ENCODE results near the gene PNLIP.

DNA sequence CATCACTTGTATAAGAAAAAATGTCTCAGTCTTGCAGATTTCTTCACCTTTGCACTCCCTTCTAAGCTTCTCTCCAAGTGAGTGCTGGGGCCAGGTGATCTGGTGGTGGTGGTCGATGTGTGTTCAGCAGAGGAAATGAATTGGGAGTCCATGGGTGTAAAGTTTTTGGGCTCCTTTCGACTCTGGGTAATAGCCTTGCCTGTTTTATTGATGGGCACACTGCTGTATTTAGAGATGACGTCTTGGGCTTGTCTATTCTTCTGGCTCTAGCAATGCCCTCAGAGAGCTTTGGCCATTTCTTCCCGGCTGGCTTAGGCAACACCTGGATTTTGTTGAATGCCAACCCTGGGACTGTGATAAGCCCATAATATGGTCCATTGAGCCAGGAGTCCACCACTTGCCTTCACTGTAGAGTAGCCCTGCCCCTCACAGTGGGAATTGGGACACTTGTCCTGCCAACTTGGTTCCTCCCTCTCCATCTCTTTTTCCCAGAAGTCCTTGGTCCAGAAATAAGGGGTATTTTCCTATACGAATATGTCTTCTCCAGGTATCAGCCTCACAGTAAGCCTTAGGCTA lies 11.7 kb downstream of the PNLIP start:
- TF ChIP-seq, protein P1, sequence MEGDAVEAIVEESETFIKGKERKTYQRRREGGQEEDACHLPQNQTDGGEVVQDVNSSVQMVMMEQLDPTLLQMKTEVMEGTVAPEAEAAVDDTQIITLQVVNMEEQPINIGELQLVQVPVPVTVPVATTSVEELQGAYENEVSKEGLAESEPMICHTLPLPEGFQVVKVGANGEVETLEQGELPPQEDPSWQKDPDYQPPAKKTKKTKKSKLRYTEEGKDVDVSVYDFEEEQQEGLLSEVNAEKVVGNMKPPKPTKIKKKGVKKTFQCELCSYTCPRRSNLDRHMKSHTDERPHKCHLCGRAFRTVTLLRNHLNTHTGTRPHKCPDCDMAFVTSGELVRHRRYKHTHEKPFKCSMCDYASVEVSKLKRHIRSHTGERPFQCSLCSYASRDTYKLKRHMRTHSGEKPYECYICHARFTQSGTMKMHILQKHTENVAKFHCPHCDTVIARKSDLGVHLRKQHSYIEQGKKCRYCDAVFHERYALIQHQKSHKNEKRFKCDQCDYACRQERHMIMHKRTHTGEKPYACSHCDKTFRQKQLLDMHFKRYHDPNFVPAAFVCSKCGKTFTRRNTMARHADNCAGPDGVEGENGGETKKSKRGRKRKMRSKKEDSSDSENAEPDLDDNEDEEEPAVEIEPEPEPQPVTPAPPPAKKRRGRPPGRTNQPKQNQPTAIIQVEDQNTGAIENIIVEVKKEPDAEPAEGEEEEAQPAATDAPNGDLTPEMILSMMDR (conservative IDR thresholded peaks at IDR 0.05; ENCODE audit: low read length): no peak
- no peak for TF ChIP-seq EZH2phosphoT487 (IDR thresholded peaks at IDR 0.05; ENCODE audit: borderline replicate concordance, low read depth, low read length)
